WERI-Rb-1 (cell line): Measurements from ENCODE around the gene KLHL29.

ENCODE experiments used
- DNase-seq: peaks from one replicate; pipeline ENCODE4 v3.0.0-alpha.2; 2020
- H3K27ac ChIP-seq: fragments of 250-450 bp; sonication (Bioruptor Pico); 2 replicates; pipeline ENCODE4 v1.5.1; 2020; ENCODE audit warnings: mild to moderate bottlenecking, moderate library complexity
- H3K27me3 ChIP-seq: fragments of 250-450 bp; sonication (Bioruptor Pico); 2 replicates; pipeline ENCODE4 v1.5.1; 2021; ENCODE audit warnings: mild to moderate bottlenecking, low read depth, moderate library complexity; ENCODE audit not compliant: insufficient read depth, severe bottlenecking
- H3K36me3 ChIP-seq: fragments of 250-450 bp; sonication (Bioruptor Pico); 2 replicates; pipeline ENCODE4 v1.5.1; 2020; ENCODE audit warnings: mild to moderate bottlenecking, moderate library complexity
- H3K4me3 ChIP-seq: 2 replicates; pipeline ENCODE4 v1.5.1; 2011; ENCODE audit warnings: low read depth, mild to moderate bottlenecking, control low read depth, low read length
- H3K9me3 ChIP-seq: fragments of 250-450 bp; sonication (Bioruptor Pico); 2 replicates; pipeline ENCODE4 v1.5.1; 2021; ENCODE audit warnings: mild to moderate bottlenecking, moderate library complexity; ENCODE audit not compliant: severe bottlenecking
- CTCF ChIP-seq: IDR thresholded peaks from 2 replicates; pipeline ENCODE4 v1.5.1; 2011; ENCODE audit warnings: low read depth, mild to moderate bottlenecking, control low read depth, inconsistent platforms, low read length

Gene KLHL29

GRCh38 chr2:23486684-23487075 lies 101.7 kb downstream of the KLHL29 start:
- TF ChIP-seq CTCF, result no peak
- DNase-seq, result no peak
- H3K36me3 ChIP-seq, result no peaks in the 10 kb centered on the region
- no peaks in the 10 kb centered on the region for H3K9me3 ChIP-seq
- no peak overlapping the region for H3K27ac ChIP-seq
- no peaks in the 10 kb centered on the region for H3K27me3 ChIP-seq
- H3K4me3 ChIP-seq, result no peak overlapping the region

GRCh38 chr2:23487735-23488492 lies 102.9 kb downstream of the KLHL29 start:
- no peak overlapping the region for H3K27ac ChIP-seq
- no peak overlapping the region for H3K4me3 ChIP-seq
- no peak for DNase-seq
- no peaks in the 10 kb centered on the region for H3K9me3 ChIP-seq
- no peak for TF ChIP-seq CTCF
- H3K27me3 ChIP-seq, result no peaks in the 10 kb centered on the region
- H3K36me3 ChIP-seq, result no peaks in the 10 kb centered on the region

- H3K4me3 ChIP-seq, result no peak overlapping the region
- H3K27me3 ChIP-seq, result no peaks in the 10 kb centered on the region
- no peaks in the 10 kb centered on the region for H3K9me3 ChIP-seq
- no peaks in the 10 kb centered on the region for H3K36me3 ChIP-seq
- no peak for TF ChIP-seq CTCF
- H3K27ac ChIP-seq, result no peak overlapping the region
- no peak for DNase-seq
Observed at GRCh38 chr2:23488584-23488983, 103.6 kb downstream of the KLHL29 start.

- Histone ChIP-seq H3K4me3 (no peak overlapping the region), H3K27ac (no peak overlapping the region), H3K9me3 (no peaks in the 10 kb centered on the region), H3K27me3 (no peaks in the 10 kb centered on the region), H3K36me3 (no peaks in the 10 kb centered on the region)
- TF ChIP-seq CTCF, result no peak
- no peak for DNase-seq
Observed at GRCh38 chr2:23489471-23490322, 104.7 kb downstream of the KLHL29 start.

- H3K36me3 ChIP-seq, result no peaks in the 10 kb centered on the region
- no peak overlapping the region for H3K4me3 ChIP-seq
- no peaks in the 10 kb centered on the region for H3K9me3 ChIP-seq
- peak overlapping the region; percentile 96 for H3K27ac ChIP-seq
- DNase-seq, result peak; percentile 93
- H3K27me3 ChIP-seq, result no peaks in the 10 kb centered on the region
- no peak for TF ChIP-seq CTCF
Observed at GRCh38 chr2:23491591-23492336, 106.8 kb downstream of the KLHL29 start.
